Left lung (tissue), 10 donors: ENCODE data around the gene ADGRG2. TPM values are rescaled to one million over a fixed set of nuclear protein-coding genes. Genes with fewer than 3 reads are reported as not detected.
A peak's percentile ranks its signal among the peaks of the same experiment; 100 is the strongest.

Experiments used
- ATAC-seq: fragments of 200-7000 bp; cut with Tn5 transposase; one replicate; pipeline ENCODE4 v1.9.1; 2020; ENCODE audit warnings: moderate library complexity
- DNase-seq, 4 donors: peaks; one replicate each; pipeline ENCODE4 v3.0.0-alpha.2; 2013 to 2020
- H3K27ac ChIP-seq, 2 donors: fragments of 200-600 bp; sonication (generic) in 1 of 2; one replicate each; pipeline versions ENCODE4 v1.5.0 to v1.8.0; 2020 to 2021
- H3K27me3 ChIP-seq, 2 donors: fragments of 200-600 bp; sonication (generic) in 1 of 2; one replicate each; pipeline versions ENCODE4 v1.5.0 to v1.8.0; 2020 to 2021
- H3K36me3 ChIP-seq, 2 donors: fragments of 200-600 bp; sonication (generic) in 1 of 2; one replicate each; pipeline versions ENCODE4 v1.5.0 to v1.8.0; 2020 to 2021
- H3K4me1 ChIP-seq, 2 donors: fragments of 200-600 bp; one replicate each; pipeline ENCODE4 v1.8.0; 2021
- H3K4me3 ChIP-seq, 2 donors: fragments of 200-600 bp; sonication (generic) in 1 of 2; one replicate each; pipeline versions ENCODE4 v1.5.0 to v1.8.0; 2020 to 2021; ENCODE audit warnings: mild to moderate bottlenecking in 1 of 2
- H3K9me3 ChIP-seq, 2 donors: fragments of 200-600 bp; sonication (generic) in 1 of 2; one replicate each; pipeline versions ENCODE4 v1.5.0 to v1.8.0; 2020 to 2021
- CTCF ChIP-seq, 2 donors: fragments of 200-600 bp; sonication (generic) in 1 of 2; IDR thresholded peaks; one replicate each; pipeline versions ENCODE4 v1.5.0 to v1.8.0; 2021; ENCODE audit warnings: antibody characterized with exemption in 2 of 2
- intact Hi-C, 2 donors: fragments of 100-400 bp; cut with DNase I; formaldehyde crosslinking; loops; one replicate each; pipeline versions ENCODE4 v1.11.2 to v1.14.2; 2022
- polyA plus RNA-seq, 6 donors: library from polyadenylated mRNA; unstranded; fragments of 120-200 nt; gene quantifications; one replicate each; pipeline ENCODE4 v1.2.1, GENCODE V29; 2013; ENCODE audit not compliant: insufficient read length in 6 of 6
- total RNA-seq, 2 donors: library from RNA; stranded (reverse); fragmentation: NEBNext Ultra II Directional; extraction: Animal tissue kit (Norgen Biotek cat#: 25700); gene quantifications; one replicate each; pipeline ENCODE4 v1.2.1, GENCODE V29; 2021
- donor health status: DM: no; HTN: yes; CAD: no.
- donor health status: DM: no; HTN: no; CAD: no.

The ADGRG2 gene
- total and polyA plus RNA-seq, 8 donors: 2.2 to 4.8 (median 2.7) TPM

GRCh38 chrX:19129694-19130093, 7.4 kb upstream of the ADGRG2 start:
- intact Hi-C loops: no loop called here
- ATAC-seq: no peak
- no peak for DNase-seq
- Histone ChIP-seq H3K27me3 (peaks cover 0 to 1% of the 10 kb centered on the region in 2 donors), H3K36me3 (no peaks in the 10 kb centered on the region), H3K27ac (no peak overlapping the region), H3K4me1 (no peaks in the 10 kb centered on the region), H3K9me3 (no peaks in the 10 kb centered on the region), H3K4me3 (no peak overlapping the region)
- TF ChIP-seq CTCF (IDR thresholded peaks at IDR 0.05): no peak

- intact Hi-C loops: no loop called here
These were observed 5.4 kb upstream of the ADGRG2 start for GRCh38 chrX:19127649-19128168.

GRCh38 chrX:19122641-19123009, 357 bp upstream of the ADGRG2 start:
- H3K27me3 ChIP-seq: peaks cover 38 to 60% of the 10 kb centered on the region in 2 donors
- TF ChIP-seq CTCF (IDR thresholded peaks at IDR 0.05): no peak
- no peaks in the 10 kb centered on the region for H3K9me3 ChIP-seq
- H3K4me3 ChIP-seq: no peak overlapping the region
- intact Hi-C loops: no loop called here
- H3K4me1 ChIP-seq: no peaks in the 10 kb centered on the region
- no peak overlapping the region for H3K27ac ChIP-seq
- DNase-seq: no peak
- H3K36me3 ChIP-seq: no peaks in the 10 kb centered on the region
- ATAC-seq: no peak

More at GRCh38 chrX:19127649-19128168, 5.4 kb upstream of the ADGRG2 start:
- no peak for DNase-seq
- no peak for ATAC-seq
- peaks cover 10 to 20% of the 10 kb centered on the region in 2 donors for H3K27me3 ChIP-seq
- H3K4me1 ChIP-seq: no peaks in the 10 kb centered on the region
- no peaks in the 10 kb centered on the region for H3K36me3 ChIP-seq
- TF ChIP-seq CTCF (IDR thresholded peaks at IDR 0.05): no peak
- H3K4me3 ChIP-seq: no peak overlapping the region
- no peak overlapping the region for H3K27ac ChIP-seq
- no peaks in the 10 kb centered on the region for H3K9me3 ChIP-seq

GRCh38 chrX:19121466-19121865, 802 bp downstream of the ADGRG2 start:
- Histone ChIP-seq H3K9me3 (no peaks in the 10 kb centered on the region), H3K4me1 (no peaks in the 10 kb centered on the region), H3K27me3 (peaks cover 38 to 60% of the 10 kb centered on the region in 2 donors), H3K27ac (no peak overlapping the region), H3K36me3 (no peaks in the 10 kb centered on the region), H3K4me3 (peak overlapping the region; percentile 24 to 35)
- DNase-seq: no peak
- no peak for TF ChIP-seq CTCF (IDR thresholded peaks at IDR 0.05)
- intact Hi-C loops: no loop called here
- ATAC-seq: no peak

- Histone ChIP-seq H3K9me3 (no peaks in the 10 kb centered on the region), H3K4me1 (no peaks in the 10 kb centered on the region), H3K4me3 (no peak overlapping the region), H3K27me3 (no peaks in the 10 kb centered on the region), H3K27ac (no peak overlapping the region), H3K36me3 (no peaks in the 10 kb centered on the region)
- no peak for DNase-seq
- intact Hi-C loops: no loop called here
- no peak for TF ChIP-seq CTCF (IDR thresholded peaks at IDR 0.05)
- no peak for ATAC-seq
These were observed 11.6 kb downstream of the ADGRG2 start for GRCh38 chrX:19110642-19111041.
